H1 (cell line): ENCODE data around the gene NR5A1. TPM values are rescaled to one million over a fixed set of nuclear protein-coding genes. Genes with fewer than 3 reads are reported as not detected.

Source experiments
- CTCF ChIA-PET: fragments of 300-600 bp; sonication (Branson Sonifier 250); formaldehyde crosslinking; loops from one replicate; lab custom pipeline; 2021; ENCODE audit not compliant: partially characterized antibody; lab: Charles Lee
- POLR2A ChIA-PET: fragments of 300-600 bp; sonication (Branson Sonifier 250); formaldehyde crosslinking; loops from one replicate; lab custom pipeline; 2021; ENCODE audit warnings: inconsistent platforms; ENCODE audit not compliant: partially characterized antibody; lab: Charles Lee
- DNase-seq, 2 experiments: peaks; one replicate each; pipeline versions ENCODE4 v3.0.0 to v3.0.0-alpha.2; 2010 to 2022; ENCODE audit warnings: low spot score in 2 of 2, low read depth in 1 of 2, mixed read lengths in 1 of 2
- FAIRE-seq: peaks from 2 replicates; lab custom pipeline; 2011; peaks lifted over from hg19 to GRCh38; lab: Jason Lieb, UNC
- H2AFZ ChIP-seq: 2 replicates; pipeline ENCODE4 v1.8.1; 2012; ENCODE audit warnings: low read length, inconsistent platforms
- H2AK5ac ChIP-seq: 2 replicates; pipeline ENCODE4 v1.6.1; 2013; ENCODE audit warnings: low read depth, low read length
- H2BK120ac ChIP-seq: replicated peaks from 2 replicates; pipeline ENCODE3; 2013; ENCODE audit warnings: low read depth, low read length, inconsistent platforms
- H2BK12ac ChIP-seq: 2 replicates; pipeline ENCODE4 v1.6.1; 2013; ENCODE audit warnings: low read depth, low read length
- H2BK15ac ChIP-seq: 2 replicates; pipeline ENCODE4 v1.6.1; 2013; ENCODE audit warnings: low read length
- H2BK20ac ChIP-seq: 2 replicates; pipeline ENCODE4 v1.6.1; 2013; ENCODE audit warnings: low read length
- H2BK5ac ChIP-seq: 2 replicates; pipeline ENCODE4 v1.6.1; 2013; ENCODE audit warnings: low read depth, low read length
- H3K14ac ChIP-seq: 2 replicates; pipeline ENCODE4 v1.6.1; 2013; ENCODE audit warnings: inconsistent platforms; ENCODE audit not compliant: insufficient read length
- H3K18ac ChIP-seq: 2 replicates; pipeline ENCODE4 v1.6.1; 2013; ENCODE audit warnings: low read length; ENCODE audit errors: extremely low read depth
- H3K23ac ChIP-seq: 2 replicates; pipeline ENCODE4 v1.6.1; 2013; ENCODE audit warnings: inconsistent platforms; ENCODE audit not compliant: insufficient read length
- H3K23me2 ChIP-seq: 2 replicates; pipeline ENCODE4 v1.6.1; 2013; ENCODE audit warnings: low read depth, low read length
- H3K27ac ChIP-seq: 2 replicates; pipeline ENCODE4 v1.6.1; 2011; ENCODE audit warnings: low read depth, low read length, inconsistent platforms
- H3K27me3 ChIP-seq, 4 experiments: replicated peaks in 1 of 4; 1 replicate in 1 of 4; 2 replicates in 3 of 4; pipeline versions ENCODE4 v1.6.1 to v1.8.1; 2011 to 2013; ENCODE audit warnings: low read length in 3 of 4, mild to moderate bottlenecking in 3 of 4, inconsistent platforms in 2 of 4, mixed read lengths in 2 of 4, moderate library complexity in 1 of 4; ENCODE audit not compliant: control insufficient read depth in 3 of 4, insufficient read depth in 3 of 4; ENCODE audit errors: extremely low read depth in 1 of 4
- H3K36me3 ChIP-seq, 4 experiments: 2 replicates each; pipeline versions ENCODE4 v1.6.1 to v1.8.1; 2011 to 2013; ENCODE audit warnings: mild to moderate bottlenecking in 4 of 4, low read length in 3 of 4, moderate library complexity in 2 of 4, control low read depth in 1 of 4, inconsistent platforms in 1 of 4; ENCODE audit not compliant: insufficient read depth in 4 of 4, control insufficient read depth in 2 of 4
- H3K4ac ChIP-seq: replicated peaks from 2 replicates; pipeline ENCODE3; 2013; ENCODE audit warnings: low read length, low read depth, mixed read lengths, inconsistent platforms; ENCODE audit not compliant: insufficient read length
- H3K4me1 ChIP-seq, 4 experiments: replicated peaks in 1 of 4; 1 replicate in 1 of 4; 2 replicates in 3 of 4; pipeline versions ENCODE4 v1.6.1 to v1.8.1; 2011 to 2013; ENCODE audit warnings: low read length in 3 of 4, inconsistent platforms in 2 of 4, mixed read lengths in 1 of 4; ENCODE audit not compliant: insufficient read depth in 4 of 4, control insufficient read depth in 3 of 4
- H3K4me2 ChIP-seq, 2 experiments: 2 replicates each; pipeline versions ENCODE4 v1.6.1 to v1.8.1; 2011 to 2013; ENCODE audit warnings: low read depth in 2 of 2, low read length in 2 of 2, control low read depth in 1 of 2, inconsistent platforms in 1 of 2, mild to moderate bottlenecking in 1 of 2; ENCODE audit not compliant: insufficient read depth in 1 of 2
- H3K4me3 ChIP-seq, 4 experiments: fragments of 200-600, 300-600 bp in 1 of 4; sonication (generic), shearing (Covaris generic), sonication (Bioruptor Twin) in 1 of 4; 2 replicates each; pipeline versions ENCODE4 v1.5.1 to v1.8.1; 2011 to 2016; ENCODE audit warnings: low read length in 4 of 4, low read depth in 3 of 4, control low read depth in 2 of 4, inconsistent platforms in 2 of 4, mild to moderate bottlenecking in 2 of 4, mixed read lengths in 1 of 4, moderate library complexity in 1 of 4; ENCODE audit not compliant: insufficient read depth in 2 of 4; ENCODE audit errors: extremely low read depth in 1 of 4
- H3K56ac ChIP-seq: replicated peaks from 2 replicates; pipeline ENCODE3; 2013; ENCODE audit warnings: low read depth, mild to moderate bottlenecking, mixed read lengths, low read length, inconsistent platforms; ENCODE audit not compliant: insufficient read length
- H3K79me1 ChIP-seq: 2 replicates; pipeline ENCODE4 v1.6.1; 2013; ENCODE audit warnings: low read depth, low read length, control low read depth
- H3K79me2 ChIP-seq, 2 experiments: 2 replicates each; pipeline versions ENCODE4 v1.6.1 to v1.8.1; 2012 to 2013; ENCODE audit warnings: low read length in 2 of 2, mild to moderate bottlenecking in 2 of 2, inconsistent platforms in 1 of 2; ENCODE audit not compliant: insufficient read depth in 2 of 2, control insufficient read depth in 1 of 2
- H3K9ac ChIP-seq, 4 experiments: replicated peaks in 1 of 4; 1 replicate in 1 of 4; 2 replicates in 3 of 4; pipeline versions ENCODE4 v1.6.1 to v1.8.1; 2011 to 2013; ENCODE audit warnings: low read depth in 3 of 4, low read length in 3 of 4, control low read depth in 2 of 4, mild to moderate bottlenecking in 2 of 4, moderate library complexity in 2 of 4, inconsistent platforms in 1 of 4; ENCODE audit errors: extremely low read depth in 1 of 4
- H3K9me3 ChIP-seq, 2 experiments: 2 replicates each; pipeline versions ENCODE4 v1.6.1 to v1.8.1; 2012 to 2013; ENCODE audit warnings: mild to moderate bottlenecking in 2 of 2, moderate library complexity in 2 of 2, control low read depth in 1 of 2, inconsistent platforms in 1 of 2, low read depth in 1 of 2, low read length in 1 of 2, mixed read lengths in 1 of 2; ENCODE audit not compliant: insufficient read depth in 2 of 2
- H4K20me1 ChIP-seq, 2 experiments: replicated peaks in 1 of 2; 2 replicates each; pipeline versions ENCODE3 to v1.8.1; 2011 to 2013; ENCODE audit warnings: inconsistent platforms in 2 of 2, low read length in 2 of 2, mild to moderate bottlenecking in 1 of 2; ENCODE audit not compliant: insufficient read depth in 2 of 2, control insufficient read depth in 1 of 2
- H4K5ac ChIP-seq: 2 replicates; pipeline ENCODE4 v1.6.1; 2013; ENCODE audit warnings: low read length, low read depth, mixed read lengths, inconsistent platforms; ENCODE audit not compliant: insufficient read length
- H4K8ac ChIP-seq: 2 replicates; pipeline ENCODE4 v1.8.0; 2013; ENCODE audit warnings: mild to moderate bottlenecking, moderate library complexity, low read length, inconsistent platforms; ENCODE audit not compliant: insufficient read depth; ENCODE audit errors: extremely low read depth
- H4K91ac ChIP-seq: replicated peaks from 2 replicates; pipeline ENCODE3; 2013; ENCODE audit warnings: low read length, mixed read lengths, inconsistent platforms; ENCODE audit not compliant: insufficient read length
- CTBP2 ChIP-seq: IDR thresholded peaks from 2 replicates; pipeline ENCODE4 v1.7.0; 2011; ENCODE audit warnings: borderline replicate concordance, mild to moderate bottlenecking, moderate library complexity, mixed read lengths, low read length; ENCODE audit not compliant: insufficient read depth, insufficient read length
- WGBS, 2 experiments: shearing (Covaris generic) in 1 of 2; methylation state at CpG; one replicate each; pipeline versions ENCODE4 v1.1.6 to v1.1.7; 2013 to 2015; ENCODE audit warnings: low lambda C conversion rate in 2 of 2, mixed read lengths in 2 of 2, inconsistent platforms in 1 of 2, low coverage in 1 of 2, missing lambda C conversion rate in 1 of 2; ENCODE audit not compliant: insufficient replicate concordance in 2 of 2, insufficient coverage in 1 of 2, insufficient read length in 1 of 2; ENCODE audit errors: extremely low coverage in 1 of 2, missing lambda C conversion rate in 1 of 2; 5-methylcytosine and 5-hydroxymethylcytosine counted together
- polyA plus RNA-seq, 7 experiments: library from polyadenylated mRNA; depleted of rRNA in 3 of 7; stranded (reverse) in 5 of 7; unstranded in 2 of 7; fragments of >200 nt in 5 of 7; fragments of 200-250 nt in 2 of 7; gene quantifications; 1 replicate in 5 of 7; 2 replicates in 1 of 7; 4 replicates in 1 of 7; pipeline versions ENCODE4 v1.2.1 to v1.2.3, GENCODE V29; 2011 to 2013; ENCODE audit warnings: missing spikeins in 2 of 7, mixed read lengths in 2 of 7
- total RNA-seq: library from RNA; stranded (reverse); fragmentation: NEBNext Ultra II Directional; extraction: Animal tissue kit (Norgen Biotek cat#: 25700); gene quantifications from 2 replicates; pipeline ENCODE4 v1.2.1, GENCODE V29; 2021
- TF ChIP-seq, protein P1 (sequence below), 3 experiments: IDR thresholded peaks; 1 replicate in 2 of 3; 2 replicates in 1 of 3; pipeline versions ENCODE4 v1.5.1 to v1.6.1; 2011; ENCODE audit warnings: low read length in 3 of 3, mild to moderate bottlenecking in 3 of 3, inconsistent platforms in 2 of 3, low read depth in 1 of 3, moderate library complexity in 1 of 3; ENCODE audit not compliant: insufficient read depth in 1 of 3; ENCODE audit errors: control extremely low read depth in 1 of 3

NR5A1 gene
- total and polyA plus RNA-seq, 2 of the 8 experiments (the other 6 are each of a cell fraction or from before 2014, with no cell fraction given) = 0.29 to 0.58 TPM

DNA sequence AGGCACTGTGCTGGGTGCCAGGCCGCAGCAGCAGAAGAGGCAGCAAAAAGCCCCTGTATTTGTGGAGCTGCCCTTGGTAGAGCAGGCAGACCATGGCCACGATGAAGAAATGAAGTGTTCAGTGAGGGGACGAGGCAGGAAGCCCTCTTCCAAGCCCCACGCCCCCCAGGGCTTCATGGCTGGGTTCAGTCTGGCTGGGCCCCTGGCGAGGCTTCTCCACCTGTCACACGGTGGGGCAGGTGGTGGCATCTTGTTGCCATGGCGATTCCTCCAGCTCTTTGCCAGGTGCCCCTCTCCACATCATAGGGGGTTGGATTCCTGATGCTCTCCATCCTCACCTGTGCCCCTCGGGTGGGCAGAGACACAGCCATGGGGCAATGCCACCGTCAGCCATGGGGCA is 35.4 kb downstream of the NR5A1 start:
- Histone ChIP-seq H3K4me1 (peaks cover 0 to 9% (median 6%) of the 10 kb centered on the region in 4 experiments; a peak in 5 of 7 replicates), H2BK120ac (no peak overlapping the region), H3K14ac (no peak overlapping the region), H3K18ac (no peak overlapping the region), H4K5ac (no peak overlapping the region), H2BK20ac (no peak overlapping the region), H3K9me3 (no peaks in the 10 kb centered on the region), H4K8ac (no peak overlapping the region; the same call in 1 of the 2 replicates), H2AK5ac (no peak overlapping the region), H2BK12ac (no peak overlapping the region), H2BK15ac (no peak overlapping the region), H3K56ac (no peak overlapping the region), H4K91ac (no peak overlapping the region), H3K4me2 (no peak overlapping the region), H3K4me3 (no peak overlapping the region), H2BK5ac (no peak overlapping the region), H3K27me3 (peaks cover 0 to 5% (median 2%) of the 10 kb centered on the region in 4 experiments; a peak in 4 of 7 replicates), H2AFZ (no peak overlapping the region), H4K20me1 (no peaks in the 10 kb centered on the region), H3K36me3 (no peaks in the 10 kb centered on the region), H3K23me2 (no peaks in the 10 kb centered on the region), H3K27ac (no peak overlapping the region), H3K9ac (no peak overlapping the region), H3K4ac (no peak overlapping the region), H3K79me2 (no peaks in the 10 kb centered on the region), H3K79me1 (no peaks in the 10 kb centered on the region), H3K23ac (no peak overlapping the region)
- FAIRE-seq (no peak), DNase-seq (no peak)
- CTCF ChIA-PET = interaction anchor here (3.3 kb wide), 1 partner anchor 10 kb away, joined by 13 read pairs; no protein-coding TSS in a partner anchor
- POLR2A ChIA-PET = no interaction called here
- WGBS, 2 experiments = 81% methylated on average over 9 of the region's 9 CpGs; no CpG with 5 or more reads in 1 of the 2 experiments
- TF ChIP-seq, protein P1, sequence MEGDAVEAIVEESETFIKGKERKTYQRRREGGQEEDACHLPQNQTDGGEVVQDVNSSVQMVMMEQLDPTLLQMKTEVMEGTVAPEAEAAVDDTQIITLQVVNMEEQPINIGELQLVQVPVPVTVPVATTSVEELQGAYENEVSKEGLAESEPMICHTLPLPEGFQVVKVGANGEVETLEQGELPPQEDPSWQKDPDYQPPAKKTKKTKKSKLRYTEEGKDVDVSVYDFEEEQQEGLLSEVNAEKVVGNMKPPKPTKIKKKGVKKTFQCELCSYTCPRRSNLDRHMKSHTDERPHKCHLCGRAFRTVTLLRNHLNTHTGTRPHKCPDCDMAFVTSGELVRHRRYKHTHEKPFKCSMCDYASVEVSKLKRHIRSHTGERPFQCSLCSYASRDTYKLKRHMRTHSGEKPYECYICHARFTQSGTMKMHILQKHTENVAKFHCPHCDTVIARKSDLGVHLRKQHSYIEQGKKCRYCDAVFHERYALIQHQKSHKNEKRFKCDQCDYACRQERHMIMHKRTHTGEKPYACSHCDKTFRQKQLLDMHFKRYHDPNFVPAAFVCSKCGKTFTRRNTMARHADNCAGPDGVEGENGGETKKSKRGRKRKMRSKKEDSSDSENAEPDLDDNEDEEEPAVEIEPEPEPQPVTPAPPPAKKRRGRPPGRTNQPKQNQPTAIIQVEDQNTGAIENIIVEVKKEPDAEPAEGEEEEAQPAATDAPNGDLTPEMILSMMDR (IDR thresholded peaks at IDR 0.05; ENCODE audit: control extremely low read depth in 1 of 3, insufficient read depth in 1 of 3, low read depth in 1 of 3, low read length in 3 of 3) = no peak
- no peak for TF ChIP-seq CTBP2
